Epithelial cell of proximal tubule (primary cell): ENCODE data around the gene TNFSF12. TPM values are rescaled to one million over a fixed set of nuclear protein-coding genes. Genes with fewer than 3 reads are reported as not detected.

Experiments
- DNase-seq: peaks from one replicate; pipeline ENCODE4 v3.0.0-alpha.2; 2011; ENCODE audit warnings: low read depth
- H3K4me3 ChIP-seq: 2 replicates; pipeline ENCODE4 v1.5.1; 2011; ENCODE audit warnings: low read depth, mild to moderate bottlenecking, low read length
- CTCF ChIP-seq: conservative IDR thresholded peaks from 2 replicates; pipeline ENCODE4 v1.5.1; 2012; ENCODE audit warnings: low read depth, mild to moderate bottlenecking, low read length
- total RNA-seq: library from RNA; depleted of rRNA; stranded (reverse); fragments of >200 nt; gene quantifications from 2 replicates; pipeline ENCODE4 v1.2.3, GENCODE V29; 2015

Gene TNFSF12
- total RNA-seq, 1 donor from 2014 or later, result 25.2 TPM

GRCh38 chr17:7555320-7555948 lies 6.6 kb downstream of the TNFSF12 start:
- no peak for DNase-seq
- no peak overlapping the region for H3K4me3 ChIP-seq
- TF ChIP-seq CTCF, result peak; percentile 35

GRCh38 chr17:7556627-7557026 lies 7.8 kb downstream of the TNFSF12 start:
- DNase-seq, result no peak
- H3K4me3 ChIP-seq, result no peak overlapping the region
- no peak for TF ChIP-seq CTCF

- TF ChIP-seq CTCF, result no peak
- no peak for DNase-seq
- H3K4me3 ChIP-seq, result no peak overlapping the region
Observed at GRCh38 chr17:7557147-7557764, 8.4 kb downstream of the TNFSF12 start.

- DNase-seq, result no peak
- peak overlapping the region; percentile 89 for H3K4me3 ChIP-seq
- TF ChIP-seq CTCF, result no peak
Observed at GRCh38 chr17:7557775-7558543, 9.1 kb downstream of the TNFSF12 start.

- no peak for TF ChIP-seq CTCF
- no peak for DNase-seq
- peak within 1 kb of the TSS; percentile 89 for H3K4me3 ChIP-seq
Observed at GRCh38 chr17:7558544-7559319, 9.9 kb downstream of the TNFSF12 start, which contains the start of gene TNFSF13. TSS of gene TNFSF13 (plus strand) at chr17:7558750. CDS start at chr17:7559040, 290 bp downstream.

GRCh38 chr17:7559320-7560171 lies 10.7 kb downstream of the TNFSF12 start:
- peak overlapping the region; percentile 89 for H3K4me3 ChIP-seq
- TF ChIP-seq CTCF, result no peak
- no peak for DNase-seq
